Measurements from ENCODE around the gene OR10V1.

DNA sequence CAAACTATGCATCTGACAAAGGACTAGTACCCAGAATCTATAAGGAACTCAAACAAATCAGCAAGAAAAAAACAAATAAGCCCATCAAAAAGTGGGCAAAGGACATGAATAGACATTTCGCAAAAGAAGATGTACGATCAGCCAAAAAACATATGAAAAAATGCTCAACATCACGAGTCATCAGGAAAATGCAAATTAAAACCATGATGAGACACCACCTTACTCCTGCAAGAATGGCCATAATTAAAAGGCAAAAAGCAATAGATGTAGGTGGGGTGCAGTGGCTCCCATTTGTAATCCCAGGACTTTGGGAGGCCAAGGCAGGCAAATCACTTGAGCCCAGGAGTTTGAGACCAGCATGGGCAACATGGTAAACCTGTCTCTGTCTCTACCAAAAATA lies 10.4 kb upstream of the OR10V1 start:
- TF ChIP-seq, protein P1, sequence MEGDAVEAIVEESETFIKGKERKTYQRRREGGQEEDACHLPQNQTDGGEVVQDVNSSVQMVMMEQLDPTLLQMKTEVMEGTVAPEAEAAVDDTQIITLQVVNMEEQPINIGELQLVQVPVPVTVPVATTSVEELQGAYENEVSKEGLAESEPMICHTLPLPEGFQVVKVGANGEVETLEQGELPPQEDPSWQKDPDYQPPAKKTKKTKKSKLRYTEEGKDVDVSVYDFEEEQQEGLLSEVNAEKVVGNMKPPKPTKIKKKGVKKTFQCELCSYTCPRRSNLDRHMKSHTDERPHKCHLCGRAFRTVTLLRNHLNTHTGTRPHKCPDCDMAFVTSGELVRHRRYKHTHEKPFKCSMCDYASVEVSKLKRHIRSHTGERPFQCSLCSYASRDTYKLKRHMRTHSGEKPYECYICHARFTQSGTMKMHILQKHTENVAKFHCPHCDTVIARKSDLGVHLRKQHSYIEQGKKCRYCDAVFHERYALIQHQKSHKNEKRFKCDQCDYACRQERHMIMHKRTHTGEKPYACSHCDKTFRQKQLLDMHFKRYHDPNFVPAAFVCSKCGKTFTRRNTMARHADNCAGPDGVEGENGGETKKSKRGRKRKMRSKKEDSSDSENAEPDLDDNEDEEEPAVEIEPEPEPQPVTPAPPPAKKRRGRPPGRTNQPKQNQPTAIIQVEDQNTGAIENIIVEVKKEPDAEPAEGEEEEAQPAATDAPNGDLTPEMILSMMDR (IDR thresholded peaks at IDR 0.05): no peak
- no peak for TF ChIP-seq POLR2A (IDR thresholded peaks at IDR 0.05)

Measured in testis (tissue), 2 donors.